Vagina (tissue), 2 donors: Measurements from ENCODE around the gene TMEM35B.

Experiments used
- POLR2A ChIP-seq, 2 donors: fragments of 450-650 bp; IDR thresholded peaks; one replicate each; pipeline ENCODE4 v1.6.1; 2017; ENCODE audit warnings: antibody characterized with exemption in 2 of 2, mild to moderate bottlenecking in 2 of 2, moderate library complexity in 2 of 2
- POLR2AphosphoS5 ChIP-seq, 2 donors: sonication (generic); formaldehyde crosslinking; IDR thresholded peaks; one replicate each; pipeline ENCODE4 v1.9.0; 2017; ENCODE audit warnings: antibody characterized with exemption in 2 of 2, mild to moderate bottlenecking in 2 of 2, low read depth in 1 of 2; ENCODE audit not compliant: insufficient read depth in 1 of 2
- TF ChIP-seq, protein P1 (sequence below), 3 experiments: fragments of 450-650 bp in 2 of 3; fragments of 200-600 bp in 1 of 3; sonication (generic) in 1 of 3; IDR thresholded peaks; one replicate each; pipeline ENCODE4 v1.5.1; 2017 to 2019; ENCODE audit warnings: antibody characterized with exemption in 3 of 3, mild to moderate bottlenecking in 2 of 3, moderate library complexity in 2 of 3

DNA sequence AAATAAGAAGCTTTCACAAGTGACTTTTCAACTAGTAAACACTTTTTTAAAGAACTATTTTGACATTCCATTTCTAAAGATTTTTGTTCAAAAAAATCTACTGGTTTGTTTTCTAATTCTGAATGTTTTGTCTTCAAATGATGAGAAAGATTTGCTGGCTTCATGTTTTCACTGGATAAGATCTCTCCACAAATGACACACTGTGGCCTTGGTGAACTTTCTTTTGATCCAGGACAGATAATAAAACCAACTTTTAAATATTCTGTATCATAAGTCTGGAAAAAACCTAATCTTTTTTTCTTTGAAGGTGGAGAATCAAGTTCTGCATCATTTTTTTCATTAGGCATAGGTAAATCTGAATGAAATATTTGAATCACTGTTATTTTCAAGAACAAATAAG, 3.4 kb upstream of the TMEM35B start:
- TF ChIP-seq, protein P1, sequence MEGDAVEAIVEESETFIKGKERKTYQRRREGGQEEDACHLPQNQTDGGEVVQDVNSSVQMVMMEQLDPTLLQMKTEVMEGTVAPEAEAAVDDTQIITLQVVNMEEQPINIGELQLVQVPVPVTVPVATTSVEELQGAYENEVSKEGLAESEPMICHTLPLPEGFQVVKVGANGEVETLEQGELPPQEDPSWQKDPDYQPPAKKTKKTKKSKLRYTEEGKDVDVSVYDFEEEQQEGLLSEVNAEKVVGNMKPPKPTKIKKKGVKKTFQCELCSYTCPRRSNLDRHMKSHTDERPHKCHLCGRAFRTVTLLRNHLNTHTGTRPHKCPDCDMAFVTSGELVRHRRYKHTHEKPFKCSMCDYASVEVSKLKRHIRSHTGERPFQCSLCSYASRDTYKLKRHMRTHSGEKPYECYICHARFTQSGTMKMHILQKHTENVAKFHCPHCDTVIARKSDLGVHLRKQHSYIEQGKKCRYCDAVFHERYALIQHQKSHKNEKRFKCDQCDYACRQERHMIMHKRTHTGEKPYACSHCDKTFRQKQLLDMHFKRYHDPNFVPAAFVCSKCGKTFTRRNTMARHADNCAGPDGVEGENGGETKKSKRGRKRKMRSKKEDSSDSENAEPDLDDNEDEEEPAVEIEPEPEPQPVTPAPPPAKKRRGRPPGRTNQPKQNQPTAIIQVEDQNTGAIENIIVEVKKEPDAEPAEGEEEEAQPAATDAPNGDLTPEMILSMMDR (IDR thresholded peaks at IDR 0.05) = no peak
- no peak for TF ChIP-seq POLR2AphosphoS5 (IDR thresholded peaks at IDR 0.05; ENCODE audit: insufficient read depth in 1 of 2, low read depth in 1 of 2)
- no peak for TF ChIP-seq POLR2A (IDR thresholded peaks at IDR 0.05)
